Prostate gland (tissue), 2 donors: Measurements from ENCODE around the gene POC5. TPM values are rescaled to one million over a fixed set of nuclear protein-coding genes. Genes with fewer than 3 reads are reported as not detected.
"Not testable (repeated sequence)": the region's sequence is repeated elsewhere in the genome, so short reads cannot be mapped to it uniquely, and the experiment has no call there.

ENCODE experiments used
- DNase-seq: peaks from one replicate; pipeline ENCODE4 v3.0.0-alpha.2; 2019; ENCODE audit warnings: low spot score
- H3K27ac ChIP-seq, 2 donors: fragments of 200-600 bp; sonication (generic); 2 replicates each; pipeline ENCODE4 v1.5.1; 2017 to 2019
- H3K27me3 ChIP-seq: fragments of 200-600 bp; sonication (generic); replicated peaks from 2 replicates; pipeline ENCODE4 v1.5.1; 2019; ENCODE audit not compliant: insufficient read depth
- H3K36me3 ChIP-seq, 2 donors: fragments of 200-600 bp; sonication (generic); 1 replicate in 1 of 2; 2 replicates in 1 of 2; pipeline versions ENCODE4 v1.5.1 to v1.8.1; 2017 to 2019
- H3K4me1 ChIP-seq: fragments of 200-600 bp; sonication (generic); replicated peaks from 2 replicates; pipeline ENCODE4 v1.5.1; 2019
- H3K4me3 ChIP-seq, 2 donors: fragments of 200-600 bp; sonication (generic); 2 replicates each; pipeline ENCODE4 v1.5.1; 2017 to 2019
- H3K9me3 ChIP-seq: fragments of 200-600 bp; sonication (generic); 2 replicates; pipeline ENCODE4 v1.5.1; 2017
- POLR2A ChIP-seq: fragments of 450-650 bp; IDR thresholded peaks from one replicate; pipeline ENCODE4 v1.6.1; 2016; ENCODE audit warnings: antibody characterized with exemption, mild to moderate bottlenecking
- POLR2AphosphoS5 ChIP-seq: sonication (generic); formaldehyde crosslinking; IDR thresholded peaks from one replicate; pipeline ENCODE4 v1.6.1; 2017; ENCODE audit warnings: antibody characterized with exemption
- WGBS: methylation state at CpG from one replicate; pipeline ENCODE4 v1.1.5; 2018; 5-methylcytosine and 5-hydroxymethylcytosine counted together
- intact Hi-C: fragments of 100-400 bp; cut with DNase I; formaldehyde crosslinking; loops from one replicate; pipeline ENCODE4 v1.14.2; 2022
- total RNA-seq, 2 donors: library from RNA; depleted of rRNA; stranded (reverse); fragments of >200 nt; gene quantifications; one replicate each; pipeline ENCODE4 v1.1.0, GENCODE V29; 2016
- TF ChIP-seq, protein P1 (sequence below), 4 experiments: fragments of 200-600 bp in 2 of 4; fragments of 450-650 bp in 2 of 4; sonication (generic) in 2 of 4; IDR thresholded peaks; 1 replicate in 3 of 4; 2 replicates in 1 of 4; pipeline ENCODE4 v1.5.1; 2016 to 2019; ENCODE audit warnings: antibody characterized with exemption in 4 of 4, mild to moderate bottlenecking in 2 of 4, moderate library complexity in 2 of 4

Gene POC5
- total RNA-seq, 2 donors from 2014 or later = 12.1 to 18.4 TPM

DNA sequence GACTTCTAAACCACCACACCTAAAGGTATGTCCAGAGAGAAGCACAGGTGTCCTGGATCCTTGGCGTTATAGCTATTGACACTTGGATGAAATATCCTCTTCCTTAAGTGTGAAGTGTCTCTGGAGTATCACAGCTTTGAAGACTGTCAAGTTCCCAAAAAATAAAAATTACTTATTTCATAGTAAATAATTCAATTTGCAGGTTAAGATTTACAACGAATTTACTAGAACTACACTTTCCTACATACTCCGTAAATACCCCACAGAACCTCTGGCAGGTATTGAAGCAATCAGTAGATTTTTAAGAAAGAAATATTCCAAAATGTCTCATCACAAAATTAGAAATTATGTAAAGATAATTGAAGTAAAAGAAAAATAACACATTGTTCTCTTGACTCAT lies 27.1 kb upstream of the POC5 start:
- H3K4me3 ChIP-seq = no peak overlapping the region
- no peaks in the 10 kb centered on the region for H3K27me3 ChIP-seq
- DNase-seq = no peak
- no peaks in the 10 kb centered on the region for H3K9me3 ChIP-seq
- TF ChIP-seq POLR2AphosphoS5 = no peak
- TF ChIP-seq POLR2A = no peak
- TF ChIP-seq, protein P1, sequence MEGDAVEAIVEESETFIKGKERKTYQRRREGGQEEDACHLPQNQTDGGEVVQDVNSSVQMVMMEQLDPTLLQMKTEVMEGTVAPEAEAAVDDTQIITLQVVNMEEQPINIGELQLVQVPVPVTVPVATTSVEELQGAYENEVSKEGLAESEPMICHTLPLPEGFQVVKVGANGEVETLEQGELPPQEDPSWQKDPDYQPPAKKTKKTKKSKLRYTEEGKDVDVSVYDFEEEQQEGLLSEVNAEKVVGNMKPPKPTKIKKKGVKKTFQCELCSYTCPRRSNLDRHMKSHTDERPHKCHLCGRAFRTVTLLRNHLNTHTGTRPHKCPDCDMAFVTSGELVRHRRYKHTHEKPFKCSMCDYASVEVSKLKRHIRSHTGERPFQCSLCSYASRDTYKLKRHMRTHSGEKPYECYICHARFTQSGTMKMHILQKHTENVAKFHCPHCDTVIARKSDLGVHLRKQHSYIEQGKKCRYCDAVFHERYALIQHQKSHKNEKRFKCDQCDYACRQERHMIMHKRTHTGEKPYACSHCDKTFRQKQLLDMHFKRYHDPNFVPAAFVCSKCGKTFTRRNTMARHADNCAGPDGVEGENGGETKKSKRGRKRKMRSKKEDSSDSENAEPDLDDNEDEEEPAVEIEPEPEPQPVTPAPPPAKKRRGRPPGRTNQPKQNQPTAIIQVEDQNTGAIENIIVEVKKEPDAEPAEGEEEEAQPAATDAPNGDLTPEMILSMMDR (IDR thresholded peaks at IDR 0.05) = no peak
- no peaks in the 10 kb centered on the region for H3K4me1 ChIP-seq
- no peak overlapping the region for H3K27ac ChIP-seq
- WGBS = 89% methylated on average over 3 of the region's 3 CpGs
- no peaks in the 10 kb centered on the region for H3K36me3 ChIP-seq
- intact Hi-C loops = loop anchor here (10.0 kb wide), 1 partner anchor 510 kb away; no protein-coding TSS in a partner anchor

DNA sequence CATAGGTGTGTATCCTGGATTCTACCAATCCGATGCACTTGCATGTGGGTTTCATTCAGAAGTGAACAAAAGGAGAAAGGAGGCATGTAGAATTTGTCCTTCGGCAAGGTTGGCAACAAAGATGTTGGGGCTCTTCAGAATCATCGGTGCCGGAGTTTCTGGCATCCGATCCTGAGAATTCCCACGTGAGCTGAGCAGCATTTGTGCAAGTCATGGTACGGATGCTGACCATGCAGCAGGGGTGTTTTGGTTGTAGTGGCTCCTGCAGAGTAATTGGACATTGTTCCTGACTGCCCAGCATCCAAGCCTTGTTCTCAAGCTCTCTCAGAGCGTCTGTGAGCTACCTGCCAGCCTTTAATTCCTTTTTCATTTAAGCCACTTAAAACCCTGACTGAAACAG lies 19.0 kb upstream of the POC5 start:
- H3K36me3 ChIP-seq = no peaks in the 10 kb centered on the region
- 87% methylated on average over 8 of the region's 8 CpGs for WGBS
- TF ChIP-seq POLR2A (no peak), POLR2AphosphoS5 (no peak)
- TF ChIP-seq, protein P1 (IDR thresholded peaks at IDR 0.05) = no peak
- intact Hi-C loops = no loop called here
- DNase-seq = no peak
- no peak overlapping the region for H3K27ac ChIP-seq
- H3K9me3 ChIP-seq = no peaks in the 10 kb centered on the region
- no peaks in the 10 kb centered on the region for H3K27me3 ChIP-seq
- no peak overlapping the region for H3K4me3 ChIP-seq
- no peaks in the 10 kb centered on the region for H3K4me1 ChIP-seq

DNA sequence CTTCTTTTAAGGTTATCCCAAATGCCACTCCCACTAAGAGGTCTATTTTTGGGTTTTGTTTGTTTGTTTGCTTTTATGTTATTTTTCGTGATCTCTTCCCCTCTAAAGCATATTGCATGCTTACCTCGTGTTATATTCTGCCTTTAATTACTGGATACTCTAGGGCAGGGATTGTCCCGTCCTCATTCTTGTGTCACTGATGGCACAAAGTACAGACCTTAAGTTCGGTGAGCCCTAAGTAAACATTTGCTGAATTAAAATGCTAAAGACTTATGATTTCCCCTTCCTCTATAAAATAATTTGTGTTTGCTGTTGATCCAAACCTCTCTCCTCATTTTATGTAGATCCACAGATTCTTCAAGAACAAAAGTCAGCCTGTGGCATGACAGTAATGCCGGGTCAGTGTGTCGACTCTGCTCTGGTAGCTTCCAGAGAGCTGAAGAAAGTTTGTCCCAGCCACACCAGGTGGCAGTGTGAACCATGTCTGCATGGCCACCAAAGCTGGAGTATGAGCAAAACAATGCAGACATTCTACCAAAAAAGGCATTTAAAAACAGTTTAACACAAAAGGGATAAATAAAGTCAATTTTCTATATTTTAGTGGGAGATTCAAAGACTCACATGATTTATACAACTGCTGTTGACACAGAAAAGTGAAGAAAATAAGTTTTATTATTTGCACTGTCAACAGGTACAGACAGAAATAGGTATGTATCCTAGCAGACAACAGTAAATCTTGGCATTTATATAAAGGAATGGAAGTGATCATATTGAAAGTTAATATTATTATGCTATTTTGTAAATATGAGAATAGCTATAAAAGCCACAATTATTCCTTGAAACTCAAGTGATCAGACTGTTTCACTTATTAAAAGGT lies 17.9 kb upstream of the POC5 start:
- Histone ChIP-seq H3K27ac (no peak overlapping the region), H3K27me3 (no peaks in the 10 kb centered on the region), H3K4me1 (no peaks in the 10 kb centered on the region), H3K9me3 (no peaks in the 10 kb centered on the region), H3K4me3 (no peak overlapping the region), H3K36me3 (no peaks in the 10 kb centered on the region)
- WGBS = 18% methylated on average over 6 of the region's 6 CpGs
- intact Hi-C loops = no loop called here
- TF ChIP-seq, protein P1 (IDR thresholded peaks at IDR 0.05) = peak in 3 of 4 experiments; percentile 34 to 43 (median 42)
- TF ChIP-seq POLR2A (no peak), POLR2AphosphoS5 (peak; percentile 37)
- DNase-seq = peak; percentile 28

- no peak for DNase-seq
- 95% methylated on average over 1 of the region's 1 CpG for WGBS
- H3K36me3 ChIP-seq = no peaks in the 10 kb centered on the region
- H3K4me3 ChIP-seq = no peak overlapping the region
- no peak overlapping the region for H3K27ac ChIP-seq
- H3K4me1 ChIP-seq = no peaks in the 10 kb centered on the region
- TF ChIP-seq, protein P1 (IDR thresholded peaks at IDR 0.05) = no peak
- TF ChIP-seq POLR2A = no peak
- TF ChIP-seq POLR2AphosphoS5 = no peak
- no peaks in the 10 kb centered on the region for H3K27me3 ChIP-seq
- intact Hi-C loops = no loop called here
- H3K9me3 ChIP-seq = no peaks in the 10 kb centered on the region
These were observed 16.5 kb upstream of the POC5 start for GRCh38 chr5:75733767-75734166.

GRCh38 chr5:75731515-75731914 lies 14.3 kb upstream of the POC5 start:
- H3K4me3 ChIP-seq, H3K27me3 ChIP-seq, H3K27ac ChIP-seq, intact Hi-C loops, H3K4me1 ChIP-seq, DNase-seq, H3K36me3 ChIP-seq, H3K9me3 ChIP-seq: not testable (repeated sequence)
- 97% methylated on average over 4 of the region's 4 CpGs for WGBS
